GM19240 (cell line): ENCODE data around the gene MANSC1.
"Not testable (repeated sequence)": the region's sequence is repeated elsewhere in the genome, so short reads cannot be mapped to it uniquely, and the experiment has no call there.

Source experiments
- DNase-seq: peaks from one replicate; pipeline ENCODE4 v3.0.0; 2011; ENCODE audit warnings: low spot score; ENCODE audit not compliant: insufficient read length

Gene MANSC1

DNA sequence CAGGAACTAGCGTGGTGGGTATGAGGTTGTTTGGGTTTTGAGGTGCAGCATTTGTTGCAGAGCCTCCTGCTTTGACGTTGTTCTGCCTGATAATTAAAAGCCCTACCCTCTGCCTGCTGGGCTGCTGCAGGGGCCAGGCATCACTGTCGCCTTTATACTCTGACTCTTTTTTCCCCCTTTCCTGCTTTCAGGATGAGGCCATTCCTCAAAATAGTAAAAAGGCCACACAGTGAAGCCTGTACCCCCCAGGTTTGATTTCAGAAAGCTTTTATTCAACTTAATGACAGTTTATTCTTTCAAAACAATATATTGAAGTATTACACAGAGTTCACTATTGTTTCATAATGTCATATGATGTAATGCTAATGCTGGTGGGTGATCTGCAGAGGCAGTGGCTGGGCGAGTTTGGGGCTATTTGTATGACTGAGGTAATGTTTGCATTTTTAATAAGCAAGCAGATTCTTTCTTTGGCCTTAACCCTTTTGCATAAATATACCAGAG lies 15.9 kb upstream of the MANSC1 start:
- no peak for DNase-seq

- DNase-seq = no peak
These were observed 15.4 kb upstream of the MANSC1 start for GRCh38 chr12:12365446-12365802.

DNA sequence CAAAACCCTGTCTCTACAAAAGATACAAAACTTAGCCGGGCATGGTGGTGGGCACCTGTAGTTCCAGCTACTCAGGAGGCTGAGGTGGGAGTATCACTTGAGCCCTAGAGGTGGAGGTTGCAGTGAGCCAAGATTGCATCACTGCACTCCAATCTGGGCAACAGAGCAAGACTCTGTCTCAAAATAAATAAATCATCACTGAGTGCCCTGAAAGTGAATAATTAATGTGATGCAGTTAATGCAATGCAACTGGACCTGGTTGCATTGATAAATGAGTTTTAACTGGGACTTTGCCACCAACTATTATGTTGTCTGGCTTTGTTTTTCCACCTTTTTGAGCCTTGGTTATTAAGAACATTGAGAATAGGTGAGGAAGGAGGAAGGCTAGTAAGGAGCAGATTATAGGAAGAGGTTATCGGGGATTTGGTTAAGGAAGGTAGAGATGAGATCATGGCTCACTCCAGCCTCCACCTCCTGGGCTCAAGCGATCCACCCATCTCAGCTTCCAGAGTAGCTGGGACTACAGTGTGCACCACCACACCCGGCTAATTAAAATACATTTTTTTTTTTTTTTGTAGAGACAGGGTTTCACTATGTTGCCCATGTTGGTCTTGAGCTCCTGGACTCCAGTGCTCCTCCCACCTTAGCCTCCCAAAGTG lies 14.9 kb upstream of the MANSC1 start:
- DNase-seq = no peak

DNA sequence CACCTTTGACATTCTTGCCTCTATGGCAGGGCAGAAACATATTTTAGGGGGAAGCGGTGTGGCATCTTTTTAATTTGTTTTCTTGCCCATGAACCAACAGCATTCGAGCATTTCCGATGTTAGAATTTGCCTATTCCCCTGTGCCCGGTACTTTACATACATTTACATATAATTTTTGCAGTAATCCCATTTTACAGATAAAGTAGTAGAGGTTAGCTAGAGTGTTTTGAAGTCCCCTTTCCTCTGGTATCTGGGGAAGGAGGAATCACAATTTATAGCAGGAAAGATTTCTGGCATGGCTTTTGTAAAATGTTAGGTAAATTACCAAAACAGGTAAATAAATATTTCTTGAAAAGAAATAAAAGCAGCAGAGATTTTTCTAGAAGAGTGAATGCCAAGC lies 8.5 kb upstream of the MANSC1 start:
- no peak for DNase-seq

DNA sequence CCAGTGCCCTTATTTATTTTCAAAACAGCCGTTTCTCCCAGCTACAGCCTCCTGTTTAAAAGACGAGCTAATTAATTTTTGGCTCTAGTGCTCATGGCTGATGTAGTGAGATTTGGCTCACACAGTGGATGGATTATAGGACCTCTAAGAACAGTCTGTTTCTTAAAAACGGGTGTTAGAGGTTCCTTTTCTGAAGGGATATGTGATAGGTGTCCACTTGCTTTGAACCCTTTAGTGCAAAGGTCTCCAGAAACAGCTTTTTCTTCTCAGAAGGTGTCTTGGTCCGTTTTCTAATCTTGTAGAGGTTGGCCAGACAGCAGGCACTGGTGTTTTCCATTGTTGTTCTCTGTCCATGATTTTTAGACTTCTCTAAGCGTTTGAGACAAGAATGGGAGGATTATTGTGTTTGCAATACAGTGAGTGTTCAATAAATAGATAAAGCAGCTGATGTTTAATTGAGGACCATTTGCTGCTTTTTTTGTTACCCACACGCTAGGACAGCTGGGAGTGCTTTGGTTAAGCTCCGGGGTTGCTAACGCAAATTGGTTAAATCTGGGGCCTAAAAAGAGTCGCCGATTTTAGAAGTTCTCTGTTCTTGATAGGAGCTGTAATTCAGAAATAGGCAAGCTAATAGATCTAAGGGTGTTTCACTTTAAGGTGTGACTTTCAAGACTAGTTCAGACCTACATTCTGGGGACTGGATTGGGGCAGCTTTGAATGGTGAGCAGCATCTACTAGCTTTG lies 7.8 kb upstream of the MANSC1 start:
- DNase-seq = no peak

- peak; percentile 84 for DNase-seq
These were observed 7.1 kb upstream of the MANSC1 start, which contains the start of gene BORCS5 for GRCh38 chr12:12356896-12357718. BORCS5 (plus strand) TSS chr12:12357078; CDS start chr12:12357452, 374 bp downstream.

- DNase-seq = no peak
These were observed 6.4 kb upstream of the MANSC1 start for GRCh38 chr12:12356467-12356895.

DNA sequence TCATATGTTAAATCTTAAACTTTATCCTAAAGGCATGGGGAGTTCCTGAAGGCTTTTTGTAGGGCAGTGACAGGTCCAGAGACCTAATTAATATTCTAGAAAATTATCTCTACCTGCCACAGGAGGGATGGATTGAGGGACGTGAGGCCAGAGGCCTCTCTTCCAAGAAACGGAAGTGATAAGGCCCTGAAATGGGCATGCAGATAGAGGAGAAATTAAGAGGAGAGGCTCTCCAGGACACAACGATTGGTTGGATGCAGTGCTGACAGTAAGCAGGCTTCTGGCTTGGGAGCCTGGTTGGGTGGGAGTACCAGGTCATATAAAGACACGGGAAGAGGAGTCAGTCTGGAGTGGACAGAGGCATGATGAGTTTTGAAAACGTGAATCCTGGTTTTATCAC lies 3.8 kb upstream of the MANSC1 start:
- no peak for DNase-seq

GRCh38 chr12:12353276-12353675 lies 3.2 kb upstream of the MANSC1 start:
- DNase-seq = no peak

DNA sequence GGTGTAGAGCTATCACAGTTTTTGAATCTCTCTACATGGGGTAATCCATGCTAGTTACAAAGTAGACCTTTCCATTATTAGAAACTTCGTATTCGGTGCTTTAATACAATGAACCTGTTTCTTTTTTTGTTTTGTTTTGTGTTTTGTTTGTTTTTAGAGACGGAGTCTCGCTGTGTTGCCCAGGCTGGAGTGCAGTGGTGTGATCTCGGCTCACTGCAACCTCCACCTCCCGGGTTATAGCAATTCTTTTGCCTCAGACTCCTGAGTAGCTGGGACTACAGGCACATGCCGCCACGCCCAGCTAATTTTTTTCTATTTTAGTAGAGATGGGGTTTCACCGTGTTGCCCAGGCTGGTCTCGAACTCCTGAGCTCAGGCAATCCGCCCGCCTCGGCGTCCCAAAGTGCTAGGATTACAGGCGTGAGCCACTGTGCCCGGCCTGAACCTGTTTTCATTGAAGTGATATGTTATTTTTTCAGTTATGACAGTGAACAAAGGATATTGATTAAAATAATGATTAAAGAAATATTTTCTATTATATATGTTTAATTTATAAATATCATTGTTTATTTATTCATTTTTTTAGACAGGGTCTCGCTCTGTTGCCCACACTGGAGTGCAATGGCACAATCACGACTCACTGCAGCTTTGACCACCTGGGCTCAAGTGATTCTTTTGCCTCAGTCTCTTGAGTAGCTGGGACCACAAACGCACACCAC lies 1.6 kb upstream of the MANSC1 start:
- not testable (repeated sequence) for DNase-seq

DNA sequence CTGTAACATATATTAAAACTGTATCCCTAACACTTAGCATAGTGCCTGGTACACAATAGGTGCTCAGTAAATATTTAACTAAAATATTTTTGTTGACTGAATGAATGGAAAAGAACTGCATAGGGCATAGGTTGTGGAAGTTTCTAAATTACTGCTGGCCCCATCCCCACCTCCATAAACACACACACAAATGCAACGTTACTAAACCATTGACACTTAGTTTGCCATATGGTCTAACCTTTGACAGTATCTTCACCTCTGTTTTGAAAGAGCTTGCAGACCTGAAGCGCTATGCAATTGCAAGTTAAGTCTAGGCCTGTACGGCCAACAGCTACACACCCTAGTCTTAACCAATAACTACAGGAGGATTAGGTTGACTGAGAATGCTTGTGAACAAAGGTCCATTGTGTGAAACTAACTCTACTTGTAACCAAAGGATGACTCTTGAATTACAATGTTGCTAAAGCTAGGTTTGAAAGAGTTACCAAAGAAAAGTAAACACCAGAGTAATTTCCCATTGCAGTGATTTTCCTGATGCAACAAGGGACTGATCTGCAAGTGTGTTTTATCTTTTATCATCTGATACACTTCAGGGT lies 924 bp upstream of the MANSC1 start:
- no peak for DNase-seq

GRCh38 chr12:12338527-12339168 lies 11.4 kb downstream of the MANSC1 start:
- DNase-seq = no peak

- no peak for DNase-seq
These were observed 13.5 kb downstream of the MANSC1 start for GRCh38 chr12:12336511-12336910.

DNA sequence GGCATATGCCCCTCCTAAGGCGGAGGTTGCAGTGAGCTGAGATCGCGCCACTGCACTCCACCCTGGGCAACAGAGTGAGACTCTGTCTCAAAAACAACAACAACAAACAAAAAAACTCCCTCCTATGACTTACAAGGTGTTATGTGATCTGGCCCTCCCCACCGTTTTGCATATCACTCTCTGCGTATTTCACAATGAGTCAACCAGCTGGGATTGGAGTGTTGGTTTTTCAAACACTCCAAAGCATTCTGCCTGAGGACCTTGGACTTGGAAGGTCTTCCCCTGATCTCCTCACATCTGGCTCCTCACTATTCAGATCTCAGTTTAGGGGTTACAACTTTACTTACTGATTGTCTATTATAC lies 14.0 kb downstream of the MANSC1 start:
- no peak for DNase-seq

DNA sequence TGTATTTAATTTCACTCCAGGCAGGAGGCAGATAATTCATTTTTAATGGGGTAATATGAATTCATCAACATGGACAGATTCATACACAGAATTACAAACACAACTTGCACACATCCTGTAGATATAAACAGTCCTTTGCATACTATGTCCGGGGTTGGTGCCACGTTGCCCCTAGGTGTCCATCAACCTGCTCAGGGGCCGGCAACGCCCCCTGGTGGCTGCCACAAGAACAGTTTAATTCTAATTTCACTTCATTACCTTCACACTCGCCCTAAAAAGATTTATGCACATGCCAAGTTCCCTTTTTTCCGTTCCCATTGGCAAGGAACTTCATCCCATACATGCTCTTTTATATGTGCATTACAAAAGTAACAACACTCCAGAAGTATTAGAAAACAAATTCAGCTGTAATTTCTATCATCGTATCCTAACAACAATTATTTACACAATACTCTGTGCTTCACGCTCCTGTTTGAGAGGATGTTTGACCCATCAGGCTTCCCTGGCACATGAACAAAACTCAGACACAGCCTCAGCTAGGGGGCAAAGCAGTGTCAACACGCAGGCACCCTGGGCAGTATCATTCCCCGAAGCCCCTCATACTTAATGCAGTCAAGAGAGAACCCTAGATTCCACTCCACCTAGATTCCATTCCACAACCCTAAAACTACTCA lies 15.5 kb downstream of the MANSC1 start:
- DNase-seq = peak; percentile 45

DNA sequence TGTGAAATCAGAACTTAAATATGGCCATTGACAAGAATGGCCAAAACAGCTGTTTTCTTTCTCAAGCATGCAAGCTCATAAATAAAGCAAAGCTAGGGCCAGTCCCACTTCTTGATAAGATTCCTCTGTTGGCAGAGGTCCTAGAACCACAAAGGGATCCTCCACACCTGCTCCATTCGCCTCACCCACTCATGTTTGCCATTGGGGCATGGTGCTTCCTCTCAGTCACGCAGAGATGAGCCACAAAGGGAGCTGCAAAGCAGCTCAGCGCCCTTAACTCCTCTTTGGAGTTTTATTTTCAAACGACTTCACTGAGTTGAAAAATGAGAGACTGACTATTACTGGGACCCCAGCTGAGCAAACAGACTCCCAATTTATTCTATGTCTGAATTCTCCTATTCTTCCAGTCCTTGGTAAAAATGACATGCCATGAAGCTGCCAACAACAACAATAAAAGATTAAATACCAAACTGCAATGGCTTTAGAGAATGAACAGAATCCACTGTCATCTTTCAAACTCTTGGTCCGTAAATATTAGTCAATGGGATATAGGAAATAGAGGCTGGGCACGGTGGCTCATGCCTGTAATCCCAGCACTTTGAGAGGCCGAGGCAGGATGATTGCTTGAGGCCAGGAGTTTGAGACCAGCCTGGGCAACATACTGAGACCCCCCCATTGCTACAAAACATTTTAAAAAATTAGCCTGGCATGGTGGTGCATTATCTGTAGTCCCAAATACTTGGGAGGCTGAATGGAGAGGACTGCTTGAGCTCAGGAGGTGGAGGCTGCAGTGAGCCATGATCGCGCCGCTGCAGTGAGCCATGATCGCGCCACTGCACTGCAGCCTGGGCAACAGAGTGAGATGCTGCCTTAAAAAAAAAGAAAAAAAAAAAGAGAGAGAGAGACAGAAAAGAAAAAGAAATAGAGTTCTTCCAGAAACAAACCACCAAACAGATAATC lies 16.4 kb downstream of the MANSC1 start:
- no peak for DNase-seq

DNA sequence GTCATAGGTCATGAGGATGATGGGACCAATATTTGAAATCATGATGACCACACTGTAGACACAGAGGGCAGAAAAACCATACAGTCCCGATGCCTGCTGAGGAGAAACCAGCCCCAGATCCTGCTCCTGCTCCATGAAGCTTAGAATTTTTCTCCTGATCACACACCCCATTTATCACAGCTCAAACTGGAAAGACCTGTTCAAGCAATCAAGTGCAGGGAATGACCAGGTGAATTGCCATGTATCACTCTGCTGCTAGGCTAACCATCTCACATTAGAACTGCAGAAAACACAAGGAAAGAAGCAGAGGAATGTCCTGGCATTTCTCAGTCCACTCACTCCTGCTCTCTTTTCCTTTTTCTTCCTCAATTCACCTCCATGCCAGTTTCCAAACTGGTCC lies 18.1 kb downstream of the MANSC1 start:
- no peak for DNase-seq

- no peak for DNase-seq
These were observed 18.7 kb downstream of the MANSC1 start for GRCh38 chr12:12331244-12331771.

- DNase-seq = peak; percentile 22
These were observed 22.2 kb downstream of the MANSC1 start for GRCh38 chr12:12327802-12328201.
